ENCODE data around the gene CD300LD.

The CD300LD gene

DNA sequence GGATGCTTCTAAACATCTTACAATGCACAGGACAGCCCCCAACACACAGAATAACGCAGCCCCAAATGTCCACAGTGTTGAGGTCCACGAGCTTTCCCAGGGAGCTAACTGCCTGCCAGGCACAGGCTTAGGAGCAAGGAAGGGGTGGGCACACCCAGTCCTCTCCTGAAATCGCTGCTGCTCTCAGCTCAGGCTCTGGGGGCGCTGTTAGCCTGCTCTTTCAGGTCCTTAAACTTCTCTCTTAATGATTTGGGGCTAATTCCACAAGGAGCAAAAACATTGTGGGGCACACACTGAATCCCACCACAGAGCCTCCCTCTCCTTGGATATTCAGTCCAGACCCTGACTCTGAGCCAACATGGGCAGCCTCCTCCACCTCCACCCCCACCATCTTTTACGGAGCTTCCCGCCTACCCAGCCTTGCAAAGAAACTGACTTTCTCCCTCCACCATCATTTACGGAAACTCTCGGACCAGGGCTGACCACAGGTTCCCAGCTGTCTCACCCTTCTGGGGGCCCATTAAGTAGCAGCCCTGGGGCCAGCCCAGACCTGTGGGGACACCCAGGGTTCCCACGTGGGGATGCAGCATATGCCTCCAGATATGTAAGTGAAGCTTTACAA, 25.8 kb downstream of the CD300LD start:
- no peak overlapping the region for H3K9ac ChIP-seq
- H2AFZ ChIP-seq (ENCODE audit: low read depth): no peak overlapping the region
- no peaks in the 10 kb centered on the region for H4K20me1 ChIP-seq (ENCODE audit: insufficient read depth)
- no peaks in the 10 kb centered on the region for H3K79me2 ChIP-seq (ENCODE audit: insufficient read depth, low read depth)
- no peak overlapping the region for H3K4me3 ChIP-seq (IDR thresholded peaks at IDR 0.05; ENCODE audit: insufficient read depth, low read depth, low read length)
- TF ChIP-seq, protein P1, sequence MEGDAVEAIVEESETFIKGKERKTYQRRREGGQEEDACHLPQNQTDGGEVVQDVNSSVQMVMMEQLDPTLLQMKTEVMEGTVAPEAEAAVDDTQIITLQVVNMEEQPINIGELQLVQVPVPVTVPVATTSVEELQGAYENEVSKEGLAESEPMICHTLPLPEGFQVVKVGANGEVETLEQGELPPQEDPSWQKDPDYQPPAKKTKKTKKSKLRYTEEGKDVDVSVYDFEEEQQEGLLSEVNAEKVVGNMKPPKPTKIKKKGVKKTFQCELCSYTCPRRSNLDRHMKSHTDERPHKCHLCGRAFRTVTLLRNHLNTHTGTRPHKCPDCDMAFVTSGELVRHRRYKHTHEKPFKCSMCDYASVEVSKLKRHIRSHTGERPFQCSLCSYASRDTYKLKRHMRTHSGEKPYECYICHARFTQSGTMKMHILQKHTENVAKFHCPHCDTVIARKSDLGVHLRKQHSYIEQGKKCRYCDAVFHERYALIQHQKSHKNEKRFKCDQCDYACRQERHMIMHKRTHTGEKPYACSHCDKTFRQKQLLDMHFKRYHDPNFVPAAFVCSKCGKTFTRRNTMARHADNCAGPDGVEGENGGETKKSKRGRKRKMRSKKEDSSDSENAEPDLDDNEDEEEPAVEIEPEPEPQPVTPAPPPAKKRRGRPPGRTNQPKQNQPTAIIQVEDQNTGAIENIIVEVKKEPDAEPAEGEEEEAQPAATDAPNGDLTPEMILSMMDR (conservative IDR thresholded peaks at IDR 0.05; ENCODE audit: low read depth, low read length): peak; percentile 73
- H3K4me1 ChIP-seq (ENCODE audit: low read depth, poor library complexity, severe bottlenecking): peaks cover 5% of the 10 kb centered on the region
- H3K4me2 ChIP-seq: no peak overlapping the region
- H3K27me3 ChIP-seq (ENCODE audit: insufficient read depth, low read depth): peaks cover 60% of the 10 kb centered on the region
- H3K36me3 ChIP-seq (ENCODE audit: insufficient read depth): no peaks in the 10 kb centered on the region
- no peak overlapping the region for H3K27ac ChIP-seq

DNA sequence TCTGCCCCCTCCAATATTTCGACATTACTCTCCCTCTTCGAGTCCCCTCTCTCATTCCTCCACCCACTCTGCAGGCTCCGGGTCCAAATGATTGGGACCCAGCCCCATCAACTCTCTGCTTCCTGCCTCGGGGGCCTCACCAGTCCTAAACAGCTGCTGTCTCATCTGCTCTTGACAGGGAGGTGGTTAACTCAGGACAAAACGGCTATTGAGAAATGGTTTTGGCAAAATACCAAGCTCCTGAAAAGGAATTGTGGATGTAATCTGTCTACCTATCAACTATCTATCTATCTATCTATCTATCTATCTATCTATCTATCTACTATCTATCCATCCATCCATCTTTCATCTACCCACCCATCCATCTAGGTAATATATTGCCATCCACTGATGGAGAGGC, 27.0 kb downstream of the CD300LD start:
- Histone ChIP-seq H3K9ac (no peak overlapping the region), H3K4me3 (IDR thresholded peaks at IDR 0.05; ENCODE audit: insufficient read depth, low read depth, low read length) (no peak overlapping the region), H2AFZ (ENCODE audit: low read depth) (no peak overlapping the region), H3K79me2 (ENCODE audit: insufficient read depth, low read depth) (no peaks in the 10 kb centered on the region), H3K36me3 (ENCODE audit: insufficient read depth) (no peaks in the 10 kb centered on the region), H3K27ac (no peak overlapping the region), H4K20me1 (ENCODE audit: insufficient read depth) (no peaks in the 10 kb centered on the region), H3K4me1 (ENCODE audit: low read depth, poor library complexity, severe bottlenecking) (peaks cover 5% of the 10 kb centered on the region), H3K4me2 (no peak overlapping the region), H3K27me3 (ENCODE audit: insufficient read depth, low read depth) (peaks cover 61% of the 10 kb centered on the region)
- TF ChIP-seq, protein P1 (conservative IDR thresholded peaks at IDR 0.05; ENCODE audit: low read depth, low read length): no peak

DNA sequence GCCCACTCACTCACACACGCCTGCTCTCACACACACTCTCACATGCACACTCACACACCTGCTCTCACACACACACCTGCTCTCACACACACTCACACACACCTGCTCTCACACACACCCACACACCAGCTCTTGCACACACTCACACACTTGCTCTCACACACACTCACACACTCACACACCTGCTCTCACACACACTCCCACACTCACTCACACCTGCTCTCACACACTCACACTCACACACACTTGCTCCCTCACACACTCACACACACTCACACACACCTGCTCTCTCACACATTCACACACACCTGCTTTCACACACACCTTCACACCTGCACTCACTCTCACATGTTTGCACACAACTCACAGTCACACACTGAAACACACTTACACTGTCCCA, 28.7 kb downstream of the CD300LD start:
- H3K4me1 ChIP-seq (ENCODE audit: low read depth, poor library complexity, severe bottlenecking): no peaks in the 10 kb centered on the region
- H3K4me3 ChIP-seq (IDR thresholded peaks at IDR 0.05; ENCODE audit: insufficient read depth, low read depth, low read length): no peak overlapping the region
- TF ChIP-seq, protein P1 (conservative IDR thresholded peaks at IDR 0.05; ENCODE audit: low read depth, low read length): no peak
- no peak overlapping the region for H3K4me2 ChIP-seq
- H3K27me3 ChIP-seq (ENCODE audit: insufficient read depth, low read depth): peaks cover 79% of the 10 kb centered on the region
- no peak overlapping the region for H3K27ac ChIP-seq
- no peaks in the 10 kb centered on the region for H4K20me1 ChIP-seq (ENCODE audit: insufficient read depth)
- no peak overlapping the region for H2AFZ ChIP-seq (ENCODE audit: low read depth)
- H3K36me3 ChIP-seq (ENCODE audit: insufficient read depth): no peaks in the 10 kb centered on the region
- no peak overlapping the region for H3K9ac ChIP-seq
- H3K79me2 ChIP-seq (ENCODE audit: insufficient read depth, low read depth): no peaks in the 10 kb centered on the region

DNA sequence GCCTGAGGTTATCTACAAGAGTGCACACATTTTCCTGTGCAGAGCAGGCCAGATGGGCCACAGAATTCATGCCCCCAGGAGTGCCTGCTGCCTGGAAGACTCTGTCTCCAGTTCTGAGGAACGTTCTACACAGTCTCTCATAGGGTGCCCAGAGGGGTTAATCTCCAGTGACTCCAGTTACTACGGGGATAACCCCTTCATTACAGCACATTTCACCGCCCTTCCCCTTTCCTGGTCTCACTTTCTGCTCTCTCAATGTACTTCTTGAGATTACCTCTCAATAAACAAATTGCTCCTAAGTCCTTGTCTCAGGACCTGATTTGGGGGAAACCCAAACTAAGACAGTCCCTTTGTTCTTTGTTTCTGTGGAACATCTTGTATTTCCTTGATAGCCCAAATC, 30.5 kb downstream of the CD300LD start:
- H2AFZ ChIP-seq (ENCODE audit: low read depth): no peak overlapping the region
- no peaks in the 10 kb centered on the region for H3K36me3 ChIP-seq (ENCODE audit: insufficient read depth)
- H3K4me3 ChIP-seq (IDR thresholded peaks at IDR 0.05; ENCODE audit: insufficient read depth, low read depth, low read length): no peak overlapping the region
- H3K4me2 ChIP-seq: no peak overlapping the region
- no peaks in the 10 kb centered on the region for H3K79me2 ChIP-seq (ENCODE audit: insufficient read depth, low read depth)
- no peaks in the 10 kb centered on the region for H4K20me1 ChIP-seq (ENCODE audit: insufficient read depth)
- H3K4me1 ChIP-seq (ENCODE audit: low read depth, poor library complexity, severe bottlenecking): no peaks in the 10 kb centered on the region
- TF ChIP-seq, protein P1 (conservative IDR thresholded peaks at IDR 0.05; ENCODE audit: low read depth, low read length): no peak
- no peak overlapping the region for H3K27ac ChIP-seq
- no peak overlapping the region for H3K9ac ChIP-seq
- peaks cover 78% of the 10 kb centered on the region for H3K27me3 ChIP-seq (ENCODE audit: insufficient read depth, low read depth)
